ENCODE results near the gene TMEM8B.

The TMEM8B gene

DNA sequence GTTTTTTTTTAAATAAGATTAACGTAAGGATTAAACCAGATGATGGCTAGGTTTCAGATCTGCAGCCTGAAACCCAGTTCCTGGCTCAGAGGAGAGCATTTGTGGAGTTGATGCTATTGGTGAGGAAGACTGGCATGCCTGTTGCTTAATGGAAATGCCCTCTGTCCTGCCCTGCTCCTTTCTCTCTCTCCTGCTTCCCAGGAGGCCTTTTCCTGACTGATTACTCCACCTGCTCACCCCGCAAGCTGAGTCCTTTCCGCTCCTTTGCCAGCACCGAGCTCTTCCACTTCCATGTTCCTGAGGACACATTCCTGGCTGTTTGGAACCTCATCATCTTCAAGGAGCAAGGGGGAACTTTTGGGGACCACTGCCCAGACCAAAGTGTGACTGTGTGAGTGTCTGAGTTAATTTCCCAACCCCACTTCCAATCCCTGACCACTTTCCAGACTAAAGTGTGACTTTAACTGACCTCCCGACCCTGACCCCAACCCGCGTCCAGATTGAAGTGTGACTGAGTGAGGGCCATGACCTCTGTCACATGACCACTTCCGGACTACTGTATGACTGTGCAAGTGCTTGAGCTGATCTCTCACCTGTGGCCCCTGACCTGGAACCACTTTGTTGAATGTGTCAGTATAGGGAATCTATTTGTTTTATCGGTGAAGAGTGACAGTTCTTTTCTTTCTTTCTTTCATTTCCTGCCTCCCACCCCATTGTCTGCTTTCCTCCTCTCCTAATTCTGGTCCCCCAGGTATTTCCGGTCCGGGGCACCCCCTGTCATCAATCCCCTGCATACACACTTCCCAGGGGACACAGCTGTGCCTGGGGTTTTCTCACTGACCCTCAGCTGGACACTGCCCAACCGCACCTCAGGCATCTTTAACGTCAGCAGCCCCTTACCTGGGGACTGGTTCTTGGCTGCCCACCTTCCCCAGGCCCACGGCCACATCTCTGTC, 5.5 kb downstream of the TMEM8B start:
- TF ChIP-seq ISL1 (CRISPR knock-in tag; IDR thresholded peaks at IDR 0.05) = no peak
- TF ChIP-seq ZFP30 (CRISPR knock-in tag; IDR thresholded peaks at IDR 0.05) = no peak
- no peak for TF ChIP-seq TOX (CRISPR knock-in tag; IDR thresholded peaks at IDR 0.05; ENCODE audit: borderline replicate concordance)
- no peak for TF ChIP-seq SNAI2 (CRISPR knock-in tag; IDR thresholded peaks at IDR 0.05)
- no peak for TF ChIP-seq ESRRG (CRISPR knock-in tag; IDR thresholded peaks at IDR 0.05)
- TF ChIP-seq, protein P1, sequence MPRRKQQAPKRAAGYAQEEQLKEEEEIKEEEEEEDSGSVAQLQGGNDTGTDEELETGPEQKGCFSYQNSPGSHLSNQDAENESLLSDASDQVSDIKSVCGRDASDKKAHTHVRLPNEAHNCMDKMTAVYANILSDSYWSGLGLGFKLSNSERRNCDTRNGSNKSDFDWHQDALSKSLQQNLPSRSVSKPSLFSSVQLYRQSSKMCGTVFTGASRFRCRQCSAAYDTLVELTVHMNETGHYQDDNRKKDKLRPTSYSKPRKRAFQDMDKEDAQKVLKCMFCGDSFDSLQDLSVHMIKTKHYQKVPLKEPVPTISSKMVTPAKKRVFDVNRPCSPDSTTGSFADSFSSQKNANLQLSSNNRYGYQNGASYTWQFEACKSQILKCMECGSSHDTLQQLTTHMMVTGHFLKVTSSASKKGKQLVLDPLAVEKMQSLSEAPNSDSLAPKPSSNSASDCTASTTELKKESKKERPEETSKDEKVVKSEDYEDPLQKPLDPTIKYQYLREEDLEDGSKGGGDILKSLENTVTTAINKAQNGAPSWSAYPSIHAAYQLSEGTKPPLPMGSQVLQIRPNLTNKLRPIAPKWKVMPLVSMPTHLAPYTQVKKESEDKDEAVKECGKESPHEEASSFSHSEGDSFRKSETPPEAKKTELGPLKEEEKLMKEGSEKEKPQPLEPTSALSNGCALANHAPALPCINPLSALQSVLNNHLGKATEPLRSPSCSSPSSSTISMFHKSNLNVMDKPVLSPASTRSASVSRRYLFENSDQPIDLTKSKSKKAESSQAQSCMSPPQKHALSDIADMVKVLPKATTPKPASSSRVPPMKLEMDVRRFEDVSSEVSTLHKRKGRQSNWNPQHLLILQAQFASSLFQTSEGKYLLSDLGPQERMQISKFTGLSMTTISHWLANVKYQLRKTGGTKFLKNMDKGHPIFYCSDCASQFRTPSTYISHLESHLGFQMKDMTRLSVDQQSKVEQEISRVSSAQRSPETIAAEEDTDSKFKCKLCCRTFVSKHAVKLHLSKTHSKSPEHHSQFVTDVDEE (CRISPR knock-in tag; IDR thresholded peaks at IDR 0.05) = no peak
- no peak for TF ChIP-seq OSR1 (CRISPR knock-in tag; IDR thresholded peaks at IDR 0.05)
- no peak for TF ChIP-seq CSRNP3 (CRISPR knock-in tag; IDR thresholded peaks at IDR 0.05)
- TF ChIP-seq, protein P2, sequence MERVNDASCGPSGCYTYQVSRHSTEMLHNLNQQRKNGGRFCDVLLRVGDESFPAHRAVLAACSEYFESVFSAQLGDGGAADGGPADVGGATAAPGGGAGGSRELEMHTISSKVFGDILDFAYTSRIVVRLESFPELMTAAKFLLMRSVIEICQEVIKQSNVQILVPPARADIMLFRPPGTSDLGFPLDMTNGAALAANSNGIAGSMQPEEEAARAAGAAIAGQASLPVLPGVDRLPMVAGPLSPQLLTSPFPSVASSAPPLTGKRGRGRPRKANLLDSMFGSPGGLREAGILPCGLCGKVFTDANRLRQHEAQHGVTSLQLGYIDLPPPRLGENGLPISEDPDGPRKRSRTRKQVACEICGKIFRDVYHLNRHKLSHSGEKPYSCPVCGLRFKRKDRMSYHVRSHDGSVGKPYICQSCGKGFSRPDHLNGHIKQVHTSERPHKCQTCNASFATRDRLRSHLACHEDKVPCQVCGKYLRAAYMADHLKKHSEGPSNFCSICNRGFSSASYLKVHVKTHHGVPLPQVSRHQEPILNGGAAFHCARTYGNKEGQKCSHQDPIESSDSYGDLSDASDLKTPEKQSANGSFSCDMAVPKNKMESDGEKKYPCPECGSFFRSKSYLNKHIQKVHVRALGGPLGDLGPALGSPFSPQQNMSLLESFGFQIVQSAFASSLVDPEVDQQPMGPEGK (CRISPR knock-in tag; IDR thresholded peaks at IDR 0.05; ENCODE audit: borderline replicate concordance) = no peak
- no peak for TF ChIP-seq RARB (CRISPR knock-in tag; IDR thresholded peaks at IDR 0.05)
- TF ChIP-seq POU6F1 (CRISPR knock-in tag; IDR thresholded peaks at IDR 0.05; ENCODE audit: borderline replicate concordance, low read depth) = no peak
- TF ChIP-seq ZNF8 (CRISPR knock-in tag; IDR thresholded peaks at IDR 0.05) = no peak
- no peak for TF ChIP-seq ZFP3 (CRISPR knock-in tag; IDR thresholded peaks at IDR 0.05)
- no peak for ATAC-seq

DNA sequence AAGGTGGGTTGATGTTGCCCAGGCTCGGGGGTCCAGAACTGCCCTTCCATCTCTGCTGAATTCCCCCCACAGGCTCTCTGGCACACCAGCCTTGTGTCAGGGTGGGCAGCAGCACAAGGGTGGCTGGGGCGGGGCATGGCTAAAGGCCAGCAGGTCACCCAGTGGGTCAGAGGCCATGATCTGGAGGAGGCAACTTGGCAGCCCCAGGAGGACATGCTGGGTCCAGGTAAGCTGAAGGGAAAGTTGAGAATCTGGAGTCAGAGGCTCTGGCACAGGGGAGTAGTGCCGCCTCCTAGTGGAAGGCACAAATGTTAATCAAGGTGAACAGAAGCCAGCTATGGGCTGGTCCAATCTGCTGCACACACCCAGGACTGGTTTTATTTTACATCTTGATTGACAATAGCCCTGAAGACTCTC, 6.2 kb downstream of the TMEM8B start:
- TF ChIP-seq RARB (CRISPR knock-in tag; IDR thresholded peaks at IDR 0.05) (no peak), TCF4 (CRISPR knock-in tag; IDR thresholded peaks at IDR 0.05; ENCODE audit: borderline replicate concordance) (no peak), TOX (CRISPR knock-in tag; IDR thresholded peaks at IDR 0.05; ENCODE audit: borderline replicate concordance) (no peak), OSR1 (CRISPR knock-in tag; IDR thresholded peaks at IDR 0.05) (no peak), POU6F1 (CRISPR knock-in tag; IDR thresholded peaks at IDR 0.05; ENCODE audit: borderline replicate concordance, low read depth) (no peak), SNAI2 (CRISPR knock-in tag; IDR thresholded peaks at IDR 0.05) (no peak), ARNTL (CRISPR knock-in tag; IDR thresholded peaks at IDR 0.05; ENCODE audit: borderline replicate concordance, low read depth) (no peak), CREB5 (CRISPR knock-in tag; IDR thresholded peaks at IDR 0.05; ENCODE audit: low read depth) (no peak), PPARA (CRISPR knock-in tag; IDR thresholded peaks at IDR 0.05; ENCODE audit: borderline replicate concordance) (no peak), BACH2 (CRISPR knock-in tag; IDR thresholded peaks at IDR 0.05; ENCODE audit: borderline replicate concordance) (no peak)
- TF ChIP-seq, protein P1 (CRISPR knock-in tag; IDR thresholded peaks at IDR 0.05) = no peak
- peak; percentile 67 for ATAC-seq

Data from SK-N-SH treated with all-trans-retinoic acid at 6 μM for 48 hours (cell line).